ENCODE data around the gene UPF3A.

The UPF3A gene

DNA sequence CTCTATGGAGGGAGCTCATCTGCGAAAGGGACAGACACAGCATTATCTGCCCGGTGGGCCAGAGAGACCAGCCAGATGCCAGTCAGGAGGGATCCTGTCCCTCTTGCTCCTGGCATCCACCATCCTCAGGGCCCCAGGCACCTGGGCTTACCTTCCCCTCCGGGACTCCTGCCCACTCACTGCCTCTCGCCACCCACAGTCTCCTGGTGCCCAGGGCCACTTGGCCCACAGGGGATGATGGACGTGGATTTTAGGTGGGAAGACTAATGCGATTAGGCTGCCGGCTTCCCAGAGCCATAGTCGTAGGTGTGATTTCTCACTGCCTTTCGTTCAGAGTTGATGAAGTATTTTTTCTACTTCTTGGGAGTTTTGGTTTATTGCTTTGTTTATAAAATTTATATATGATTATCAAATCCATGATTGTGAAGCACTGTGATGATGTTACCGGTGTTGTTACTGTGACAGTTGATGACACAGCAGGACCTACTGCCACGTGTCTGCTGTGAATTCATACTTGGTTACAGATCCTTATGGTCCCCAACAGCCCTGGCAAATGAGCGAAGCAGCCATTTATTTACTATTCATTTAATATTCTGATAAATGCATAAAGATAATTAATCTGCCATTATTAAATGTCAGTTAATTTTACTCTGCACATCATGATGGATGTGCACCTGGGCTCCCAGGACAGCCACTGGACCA lies 18.4 kb downstream of the UPF3A start:
- no peak overlapping the region for H2BK5ac ChIP-seq (ENCODE audit: low read depth, low read length, poor library complexity, severe bottlenecking)
- peaks cover 3% of the 10 kb centered on the region for H3K4me1 ChIP-seq (ENCODE audit: control insufficient read depth, insufficient read depth, low read depth, low read length)
- H3K9ac ChIP-seq (ENCODE audit: low read length), result no peak overlapping the region
- no peak overlapping the region for H2AFZ ChIP-seq (ENCODE audit: low read depth, low read length)
- WGBS, result 95% methylated on average over 11 of the region's 12 CpGs
- H3K4me3 ChIP-seq (ENCODE audit: insufficient read depth in 1 of 2, low read depth in 1 of 2, low read length in 2 of 2), result no peak overlapping the region
- no peak overlapping the region for H4K8ac ChIP-seq (ENCODE audit: low read length)
- H2AK5ac ChIP-seq (ENCODE audit: low read length, severe bottlenecking), result no peak overlapping the region
- no peaks in the 10 kb centered on the region for H3K9me3 ChIP-seq (ENCODE audit: control insufficient read depth, low read length)
- no peak overlapping the region for H3K18ac ChIP-seq (ENCODE audit: low read depth in 1 of 2, low read length in 2 of 2)
- peaks cover 65 to 70% of the 10 kb centered on the region in 2 experiments for H3K36me3 ChIP-seq (ENCODE audit: control insufficient read depth in 1 of 2, insufficient read depth in 2 of 2, low read depth in 1 of 2, low read length in 2 of 2)
- no peak overlapping the region for H3K23ac ChIP-seq (ENCODE audit: low read length in 2 of 2)
- H3K14ac ChIP-seq (ENCODE audit: low read length in 2 of 2), result no peak overlapping the region
- H3K27ac ChIP-seq (ENCODE audit: low read length, poor library complexity, severe bottlenecking), result no peak overlapping the region
- H3K4me2 ChIP-seq (ENCODE audit: low read length, poor library complexity, severe bottlenecking), result no peak overlapping the region
- H3K4ac ChIP-seq (ENCODE audit: low read depth in 1 of 2, low read length in 2 of 2), result no peak overlapping the region
- no peak for DNase-seq
- no peak overlapping the region for H2BK15ac ChIP-seq (ENCODE audit: low read depth, poor library complexity, severe bottlenecking)
- no peaks in the 10 kb centered on the region for H3K27me3 ChIP-seq (ENCODE audit: control insufficient read depth in 1 of 2, insufficient read depth in 1 of 2, low read length in 2 of 2)
- H2BK12ac ChIP-seq (ENCODE audit: low read length in 2 of 2), result no peak overlapping the region
- no peak overlapping the region for H4K91ac ChIP-seq (ENCODE audit: low read length)
- peaks cover 32% of the 10 kb centered on the region for H3K79me1 ChIP-seq (replicated peaks; ENCODE audit: low read length, poor library complexity, severe bottlenecking)
- H2BK120ac ChIP-seq (ENCODE audit: low read depth, low read length), result no peak overlapping the region

DNA sequence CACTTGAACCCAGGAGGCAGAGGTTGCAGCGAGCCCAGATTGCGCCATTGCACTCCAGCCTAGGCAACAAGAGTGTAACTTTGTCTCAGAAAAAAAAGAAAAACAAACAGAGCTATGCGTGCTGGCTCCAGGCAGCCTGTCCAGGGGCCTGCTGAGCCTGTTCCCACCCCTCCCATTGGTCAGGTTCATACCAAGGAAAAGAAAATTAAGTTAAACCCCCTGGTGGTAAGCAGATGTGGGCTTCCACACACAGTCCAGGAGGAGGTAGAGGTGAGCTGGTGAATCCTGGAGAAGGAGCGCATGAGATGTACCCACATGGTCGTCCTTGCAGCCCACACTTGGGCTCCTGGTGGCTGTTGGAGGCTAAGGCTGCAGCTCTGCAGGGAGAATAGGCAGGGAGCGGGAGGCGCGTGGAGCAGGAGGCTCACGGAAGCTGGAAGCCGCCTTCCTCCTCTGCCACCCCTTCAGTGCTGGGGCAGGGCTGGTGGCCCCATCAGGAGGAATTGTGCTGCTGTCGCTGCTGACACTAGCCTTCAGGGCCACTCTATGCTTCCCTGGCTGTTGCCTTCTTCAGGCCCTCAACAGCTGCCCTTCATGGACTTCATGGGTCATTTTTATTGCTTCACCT lies 22.4 kb downstream of the UPF3A start:
- H3K27ac ChIP-seq (ENCODE audit: low read length, poor library complexity, severe bottlenecking), result no peak overlapping the region
- no peak overlapping the region for H3K14ac ChIP-seq (ENCODE audit: low read length in 2 of 2)
- H3K36me3 ChIP-seq (ENCODE audit: control insufficient read depth in 1 of 2, insufficient read depth in 2 of 2, low read depth in 1 of 2, low read length in 2 of 2), result peaks cover 51 to 80% of the 10 kb centered on the region in 2 experiments
- no peak overlapping the region for H2BK5ac ChIP-seq (ENCODE audit: low read depth, low read length, poor library complexity, severe bottlenecking)
- no peak overlapping the region for H2AFZ ChIP-seq (ENCODE audit: low read depth, low read length)
- no peak overlapping the region for H4K8ac ChIP-seq (ENCODE audit: low read length)
- no peak overlapping the region for H3K9ac ChIP-seq (ENCODE audit: low read length)
- H2BK12ac ChIP-seq (ENCODE audit: low read length in 2 of 2), result no peak overlapping the region
- no peak overlapping the region for H3K4me2 ChIP-seq (ENCODE audit: low read length, poor library complexity, severe bottlenecking)
- no peak overlapping the region for H2BK15ac ChIP-seq (ENCODE audit: low read depth, poor library complexity, severe bottlenecking)
- H2BK120ac ChIP-seq (ENCODE audit: low read depth, low read length), result no peak overlapping the region
- no peak for DNase-seq
- H3K27me3 ChIP-seq (ENCODE audit: control insufficient read depth in 1 of 2, insufficient read depth in 1 of 2, low read length in 2 of 2), result no peaks in the 10 kb centered on the region
- peaks cover 15% of the 10 kb centered on the region for H3K79me1 ChIP-seq (replicated peaks; ENCODE audit: low read length, poor library complexity, severe bottlenecking)
- H3K9me3 ChIP-seq (ENCODE audit: control insufficient read depth, low read length), result no peaks in the 10 kb centered on the region
- H3K4ac ChIP-seq (ENCODE audit: low read depth in 1 of 2, low read length in 2 of 2), result no peak overlapping the region
- H3K18ac ChIP-seq (ENCODE audit: low read depth in 1 of 2, low read length in 2 of 2), result no peak overlapping the region
- H2AK5ac ChIP-seq (ENCODE audit: low read length, severe bottlenecking), result no peak overlapping the region
- H3K23ac ChIP-seq (ENCODE audit: low read length in 2 of 2), result no peak overlapping the region
- no peak overlapping the region for H3K4me3 ChIP-seq (ENCODE audit: insufficient read depth in 1 of 2, low read depth in 1 of 2, low read length in 2 of 2)
- H4K91ac ChIP-seq (ENCODE audit: low read length), result no peak overlapping the region
- 96% methylated on average over 11 of the region's 11 CpGs for WGBS
- no peaks in the 10 kb centered on the region for H3K4me1 ChIP-seq (ENCODE audit: control insufficient read depth, insufficient read depth, low read depth, low read length)

DNA sequence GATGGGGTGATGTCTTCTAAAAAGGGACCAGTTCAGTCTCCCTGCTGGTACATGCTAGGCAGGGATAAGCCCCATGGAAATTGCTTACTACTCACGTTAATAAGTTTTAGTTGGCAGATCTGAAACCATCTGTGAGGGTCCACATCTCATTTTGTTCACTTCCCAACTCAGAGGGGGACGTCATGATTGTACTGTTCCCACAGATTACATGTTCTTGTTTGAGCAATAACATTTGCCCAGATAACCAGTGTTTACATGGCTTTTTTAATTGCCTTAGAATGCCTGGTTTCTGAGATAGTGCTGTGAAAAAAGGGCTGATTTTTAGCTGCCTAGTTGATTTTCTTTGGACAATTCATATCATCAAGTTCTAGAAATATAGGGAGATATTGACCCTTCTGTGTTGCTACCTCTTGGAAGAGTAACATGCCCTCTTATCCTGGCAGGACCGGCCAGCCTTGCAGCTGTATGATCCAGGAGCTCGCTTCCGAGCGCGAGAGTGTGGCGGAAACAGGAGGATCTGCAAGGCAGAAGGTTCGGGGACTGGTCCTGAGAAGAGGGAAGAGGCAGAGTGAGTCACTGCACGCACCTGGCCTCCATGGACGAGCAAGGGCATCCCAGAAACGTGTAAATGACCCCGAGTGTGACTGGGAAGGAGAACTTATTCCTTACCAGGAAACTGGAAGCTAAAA lies 23.1 kb downstream of the UPF3A start:
- H2BK12ac ChIP-seq (ENCODE audit: low read length in 2 of 2), result no peak overlapping the region
- H3K4ac ChIP-seq (ENCODE audit: low read depth in 1 of 2, low read length in 2 of 2), result no peak overlapping the region
- 92% methylated on average over 13 of the region's 13 CpGs for WGBS
- no peak overlapping the region for H3K9ac ChIP-seq (ENCODE audit: low read length)
- no peak overlapping the region for H3K14ac ChIP-seq (ENCODE audit: low read length in 2 of 2)
- H3K27me3 ChIP-seq (ENCODE audit: control insufficient read depth in 1 of 2, insufficient read depth in 1 of 2, low read length in 2 of 2), result no peaks in the 10 kb centered on the region
- no peak overlapping the region for H2BK120ac ChIP-seq (ENCODE audit: low read depth, low read length)
- H3K4me1 ChIP-seq (ENCODE audit: control insufficient read depth, insufficient read depth, low read depth, low read length), result no peaks in the 10 kb centered on the region
- H3K36me3 ChIP-seq (ENCODE audit: control insufficient read depth in 1 of 2, insufficient read depth in 2 of 2, low read depth in 1 of 2, low read length in 2 of 2), result peaks cover 45 to 76% of the 10 kb centered on the region in 2 experiments
- H2AFZ ChIP-seq (ENCODE audit: low read depth, low read length), result no peak overlapping the region
- H2BK5ac ChIP-seq (ENCODE audit: low read depth, low read length, poor library complexity, severe bottlenecking), result no peak overlapping the region
- no peak overlapping the region for H3K4me3 ChIP-seq (ENCODE audit: insufficient read depth in 1 of 2, low read depth in 1 of 2, low read length in 2 of 2)
- DNase-seq, result no peak
- H4K8ac ChIP-seq (ENCODE audit: low read length), result no peak overlapping the region
- no peak overlapping the region for H3K23ac ChIP-seq (ENCODE audit: low read length in 2 of 2)
- H3K4me2 ChIP-seq (ENCODE audit: low read length, poor library complexity, severe bottlenecking), result no peak overlapping the region
- no peak overlapping the region for H2AK5ac ChIP-seq (ENCODE audit: low read length, severe bottlenecking)
- no peaks in the 10 kb centered on the region for H3K9me3 ChIP-seq (ENCODE audit: control insufficient read depth, low read length)
- H4K91ac ChIP-seq (ENCODE audit: low read length), result no peak overlapping the region
- H3K79me1 ChIP-seq (replicated peaks; ENCODE audit: low read length, poor library complexity, severe bottlenecking), result peaks cover 13% of the 10 kb centered on the region
- H3K27ac ChIP-seq (ENCODE audit: low read length, poor library complexity, severe bottlenecking), result no peak overlapping the region
- no peak overlapping the region for H3K18ac ChIP-seq (ENCODE audit: low read depth in 1 of 2, low read length in 2 of 2)
- no peak overlapping the region for H2BK15ac ChIP-seq (ENCODE audit: low read depth, poor library complexity, severe bottlenecking)

DNA sequence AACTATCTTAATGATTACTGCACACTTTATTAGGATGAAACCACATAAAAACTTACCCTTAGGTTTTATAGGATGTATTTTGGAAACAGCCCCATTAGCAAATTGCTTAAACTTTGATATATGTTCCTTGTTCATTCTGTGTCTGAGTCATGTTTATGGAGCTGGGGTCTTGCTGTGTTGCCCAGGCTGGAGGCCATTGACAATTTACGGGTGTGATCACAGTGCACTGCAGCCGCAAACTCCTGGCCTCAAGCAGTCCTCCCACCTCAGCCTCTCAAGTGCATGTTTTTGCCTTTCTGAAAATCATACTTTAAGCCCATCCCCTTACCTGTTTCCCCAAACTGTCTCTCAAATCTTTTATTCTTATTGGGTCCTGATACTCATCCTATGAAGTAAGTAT lies 27.7 kb downstream of the UPF3A start:
- no peak overlapping the region for H3K4me3 ChIP-seq (ENCODE audit: insufficient read depth in 1 of 2, low read depth in 1 of 2, low read length in 2 of 2)
- H2BK12ac ChIP-seq (ENCODE audit: low read length in 2 of 2), result no peak overlapping the region
- no peak overlapping the region for H3K27ac ChIP-seq (ENCODE audit: low read length, poor library complexity, severe bottlenecking)
- no peak overlapping the region for H3K18ac ChIP-seq (ENCODE audit: low read depth in 1 of 2, low read length in 2 of 2)
- H3K4ac ChIP-seq (ENCODE audit: low read depth in 1 of 2, low read length in 2 of 2), result no peak overlapping the region
- no peak overlapping the region for H4K91ac ChIP-seq (ENCODE audit: low read length)
- peaks cover 3% of the 10 kb centered on the region for H3K4me1 ChIP-seq (ENCODE audit: control insufficient read depth, insufficient read depth, low read depth, low read length)
- peaks cover 14 to 36% of the 10 kb centered on the region in 2 experiments for H3K36me3 ChIP-seq (ENCODE audit: control insufficient read depth in 1 of 2, insufficient read depth in 2 of 2, low read depth in 1 of 2, low read length in 2 of 2)
- H3K27me3 ChIP-seq (ENCODE audit: control insufficient read depth in 1 of 2, insufficient read depth in 1 of 2, low read length in 2 of 2), result no peaks in the 10 kb centered on the region
- H3K79me1 ChIP-seq (replicated peaks; ENCODE audit: low read length, poor library complexity, severe bottlenecking), result no peaks in the 10 kb centered on the region
- H3K9me3 ChIP-seq (ENCODE audit: control insufficient read depth, low read length), result no peaks in the 10 kb centered on the region
- no peak overlapping the region for H2AK5ac ChIP-seq (ENCODE audit: low read length, severe bottlenecking)
- H4K8ac ChIP-seq (ENCODE audit: low read length), result no peak overlapping the region
- H2BK5ac ChIP-seq (ENCODE audit: low read depth, low read length, poor library complexity, severe bottlenecking), result no peak overlapping the region
- DNase-seq, result no peak
- H3K9ac ChIP-seq (ENCODE audit: low read length), result no peak overlapping the region
- no peak overlapping the region for H3K23ac ChIP-seq (ENCODE audit: low read length in 2 of 2)
- H3K14ac ChIP-seq (ENCODE audit: low read length in 2 of 2), result no peak overlapping the region
- no peak overlapping the region for H2AFZ ChIP-seq (ENCODE audit: low read depth, low read length)
- 100% methylated on average over 2 of the region's 2 CpGs for WGBS
- H2BK120ac ChIP-seq (ENCODE audit: low read depth, low read length), result no peak overlapping the region
- no peak overlapping the region for H2BK15ac ChIP-seq (ENCODE audit: low read depth, poor library complexity, severe bottlenecking)
- no peak overlapping the region for H3K4me2 ChIP-seq (ENCODE audit: low read length, poor library complexity, severe bottlenecking)

Measured in mesenchymal stem cell (in vitro differentiated cells and primary cell).